Measurements from ENCODE around the gene CLASP1. TPM values are rescaled to one million over a fixed set of nuclear protein-coding genes. Genes with fewer than 3 reads are reported as not detected.

Gene CLASP1
- total and polyA plus RNA-seq, 2 donors (not counting 3 experiments of a cell fraction or from before 2014, with no cell fraction given), result 10.0 to 57.9 TPM

DNA sequence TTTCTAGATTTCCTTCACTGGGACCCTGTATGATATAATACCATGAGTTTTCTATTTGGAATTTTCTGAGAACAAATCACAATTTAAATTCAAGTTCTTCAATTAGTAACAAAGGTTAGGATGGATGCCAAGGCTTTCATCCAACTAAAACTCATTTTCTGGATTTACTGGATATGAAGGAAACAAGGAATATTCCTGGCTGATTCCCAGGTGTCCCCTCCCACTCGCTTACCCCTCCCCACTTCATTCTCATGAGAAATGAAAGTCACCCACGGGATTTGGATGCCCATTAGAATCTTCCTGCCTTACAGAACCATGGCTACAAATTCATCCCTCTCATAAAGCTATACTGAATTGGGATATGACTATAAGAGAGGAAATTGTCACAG is 78.6 kb downstream of the CLASP1 start:
- dilution Hi-C loops (cut with MboI; ENCODE audit: extremely low pct_ligation_motif_present, low sequenced_read_pairs), result no loop called here
- ChIA-PET CTCF (interaction anchor here (0.8 kb wide), 1 partner anchor 13 kb away, joined by 3 read pairs; no protein-coding TSS in a partner anchor), POLR2A (no interaction called here)
- H3K27me3 ChIP-seq (ENCODE audit: control insufficient read depth in 2 of 2, insufficient read depth in 2 of 2, low read length in 2 of 2), result no peaks in the 10 kb centered on the region
- no peaks in the 10 kb centered on the region for H3K9me3 ChIP-seq (replicated peaks; ENCODE audit: control insufficient read depth, insufficient read depth, low read length)
- peaks cover 10% of the 10 kb centered on the region for H3K79me2 ChIP-seq (ENCODE audit: control insufficient read depth, insufficient read depth, low read length)
- intact Hi-C loops (cut with micrococcal nuclease), result no loop called here
- H2AFZ ChIP-seq (ENCODE audit: low read depth, low read length), result no peak overlapping the region
- no peak for FAIRE-seq
- DNase-seq (ENCODE audit: low read depth, low spot score), result no peak
- no peaks in the 10 kb centered on the region for H3K9me1 ChIP-seq (replicated peaks; ENCODE audit: control insufficient read depth, extremely low read depth, insufficient read depth, low read length)
- H3K4me2 ChIP-seq (ENCODE audit: insufficient read depth, low read length), result no peak overlapping the region
- peaks cover 2% of the 10 kb centered on the region for H4K20me1 ChIP-seq (replicated peaks; ENCODE audit: control insufficient read depth, extremely low read depth, insufficient read depth, low read length)
- H3K9ac ChIP-seq (replicated peaks; ENCODE audit: extremely low read depth, insufficient read depth, low read length), result no peak overlapping the region
- H3K36me3 ChIP-seq (ENCODE audit: control insufficient read depth in 2 of 2, extremely low read depth in 1 of 2, insufficient read depth in 2 of 2, low read length in 2 of 2), result no peaks in the 10 kb centered on the region
- no peak overlapping the region for H3K4me3 ChIP-seq (replicated peaks in 1 of 3; ENCODE audit: insufficient read depth in 1 of 3, low read depth in 1 of 3, low read length in 3 of 3)
- no peak for TF ChIP-seq MYC (IDR thresholded peaks at IDR 0.05; ENCODE audit: low read depth, low read length)
- TF ChIP-seq, protein P1, sequence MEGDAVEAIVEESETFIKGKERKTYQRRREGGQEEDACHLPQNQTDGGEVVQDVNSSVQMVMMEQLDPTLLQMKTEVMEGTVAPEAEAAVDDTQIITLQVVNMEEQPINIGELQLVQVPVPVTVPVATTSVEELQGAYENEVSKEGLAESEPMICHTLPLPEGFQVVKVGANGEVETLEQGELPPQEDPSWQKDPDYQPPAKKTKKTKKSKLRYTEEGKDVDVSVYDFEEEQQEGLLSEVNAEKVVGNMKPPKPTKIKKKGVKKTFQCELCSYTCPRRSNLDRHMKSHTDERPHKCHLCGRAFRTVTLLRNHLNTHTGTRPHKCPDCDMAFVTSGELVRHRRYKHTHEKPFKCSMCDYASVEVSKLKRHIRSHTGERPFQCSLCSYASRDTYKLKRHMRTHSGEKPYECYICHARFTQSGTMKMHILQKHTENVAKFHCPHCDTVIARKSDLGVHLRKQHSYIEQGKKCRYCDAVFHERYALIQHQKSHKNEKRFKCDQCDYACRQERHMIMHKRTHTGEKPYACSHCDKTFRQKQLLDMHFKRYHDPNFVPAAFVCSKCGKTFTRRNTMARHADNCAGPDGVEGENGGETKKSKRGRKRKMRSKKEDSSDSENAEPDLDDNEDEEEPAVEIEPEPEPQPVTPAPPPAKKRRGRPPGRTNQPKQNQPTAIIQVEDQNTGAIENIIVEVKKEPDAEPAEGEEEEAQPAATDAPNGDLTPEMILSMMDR (IDR thresholded peaks at IDR 0.05; ENCODE audit: extremely low read depth in 1 of 2, insufficient read depth in 1 of 2, low read depth in 1 of 2, low read length in 2 of 2), result no peak
- TF ChIP-seq GATA2 (IDR thresholded peaks at IDR 0.05; ENCODE audit: insufficient read depth, insufficient read length, low read depth, low read length), result no peak
- TF ChIP-seq FOS (IDR thresholded peaks at IDR 0.05; ENCODE audit: borderline replicate concordance, insufficient read depth, low read length), result no peak
- no TSS peak for BruUV-seq (replicated peaks)
- H3K4me1 ChIP-seq (ENCODE audit: control insufficient read depth, extremely low read depth, insufficient read depth, low read length), result no peaks in the 10 kb centered on the region
- H3K27ac ChIP-seq (ENCODE audit: insufficient read depth, low read depth, low read length), result no peak overlapping the region

DNA sequence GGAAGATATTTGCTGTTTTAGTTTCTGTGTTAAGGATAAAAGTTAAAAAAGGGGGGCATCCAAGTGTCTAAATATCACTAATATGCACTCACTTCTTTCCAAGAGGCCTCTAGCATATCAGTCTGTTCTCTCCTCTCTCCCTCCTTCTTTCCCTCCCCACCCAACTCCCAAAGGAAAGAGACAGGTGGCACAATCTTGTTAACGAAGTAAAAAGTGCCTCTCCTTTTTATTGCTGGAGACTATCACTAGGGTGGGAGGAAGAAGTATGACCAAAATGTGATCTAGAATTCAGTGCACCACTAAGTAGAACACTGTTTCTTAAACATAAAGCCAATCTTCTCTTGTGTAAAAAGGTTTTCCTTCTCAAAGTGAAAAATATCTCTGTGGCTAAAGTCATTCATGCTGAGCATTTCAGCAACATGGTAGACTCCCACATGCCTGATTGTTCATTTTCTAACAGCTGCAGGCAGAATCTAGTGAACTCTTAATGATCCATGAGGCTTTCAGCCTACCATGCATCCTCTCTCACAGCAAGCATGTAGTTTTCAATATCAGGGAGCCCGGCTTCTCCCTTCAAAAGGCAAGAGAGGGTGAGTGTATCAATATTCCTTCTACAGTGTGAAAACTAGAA is 79.1 kb downstream of the CLASP1 start:
- BruUV-seq (replicated peaks), result no TSS peak
- Histone ChIP-seq H3K4me1 (ENCODE audit: control insufficient read depth, extremely low read depth, insufficient read depth, low read length) (no peaks in the 10 kb centered on the region), H3K4me2 (ENCODE audit: insufficient read depth, low read length) (no peak overlapping the region), H3K4me3 (replicated peaks in 1 of 3; ENCODE audit: insufficient read depth in 1 of 3, low read depth in 1 of 3, low read length in 3 of 3) (no peak overlapping the region), H3K79me2 (ENCODE audit: control insufficient read depth, insufficient read depth, low read length) (peaks cover 11% of the 10 kb centered on the region), H3K9ac (replicated peaks; ENCODE audit: extremely low read depth, insufficient read depth, low read length) (no peak overlapping the region), H3K9me3 (replicated peaks; ENCODE audit: control insufficient read depth, insufficient read depth, low read length) (no peaks in the 10 kb centered on the region), H3K36me3 (ENCODE audit: control insufficient read depth in 2 of 2, extremely low read depth in 1 of 2, insufficient read depth in 2 of 2, low read length in 2 of 2) (no peaks in the 10 kb centered on the region), H3K27ac (ENCODE audit: insufficient read depth, low read depth, low read length) (no peak overlapping the region), H4K20me1 (replicated peaks; ENCODE audit: control insufficient read depth, extremely low read depth, insufficient read depth, low read length) (peaks cover 2% of the 10 kb centered on the region), H3K27me3 (ENCODE audit: control insufficient read depth in 2 of 2, insufficient read depth in 2 of 2, low read length in 2 of 2) (no peaks in the 10 kb centered on the region), H2AFZ (ENCODE audit: low read depth, low read length) (no peak overlapping the region), H3K9me1 (replicated peaks; ENCODE audit: control insufficient read depth, extremely low read depth, insufficient read depth, low read length) (no peaks in the 10 kb centered on the region)
- ChIA-PET CTCF (no interaction called here), POLR2A (no interaction called here)
- intact Hi-C loops (cut with micrococcal nuclease), result no loop called here
- dilution Hi-C loops (cut with MboI; ENCODE audit: extremely low pct_ligation_motif_present, low sequenced_read_pairs), result no loop called here
- TF ChIP-seq, protein P2, sequence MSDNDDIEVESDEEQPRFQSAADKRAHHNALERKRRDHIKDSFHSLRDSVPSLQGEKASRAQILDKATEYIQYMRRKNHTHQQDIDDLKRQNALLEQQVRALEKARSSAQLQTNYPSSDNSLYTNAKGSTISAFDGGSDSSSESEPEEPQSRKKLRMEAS (IDR thresholded peaks at IDR 0.05; ENCODE audit: insufficient read depth, insufficient read length), result no peak
- TF ChIP-seq JUN (IDR thresholded peaks at IDR 0.05; ENCODE audit: borderline replicate concordance, insufficient read depth, insufficient read length, low read depth), result no peak
- TF ChIP-seq MYC (IDR thresholded peaks at IDR 0.05; ENCODE audit: low read depth, low read length), result no peak
- TF ChIP-seq POLR2A (IDR thresholded peaks at IDR 0.05; ENCODE audit: low read depth, low read length), result no peak
- TF ChIP-seq POLR2AphosphoS5 (IDR thresholded peaks at IDR 0.05; ENCODE audit: insufficient read depth, low read depth, low read length), result no peak
- no peak for TF ChIP-seq GATA2 (IDR thresholded peaks at IDR 0.05; ENCODE audit: insufficient read depth, insufficient read length, low read depth, low read length)
- DNase-seq (ENCODE audit: low read depth, low spot score) (no peak), FAIRE-seq (no peak)

Measured in endothelial cell of umbilical vein (primary cell).